Loucy (cell line): ENCODE results near the gene CENPB.

Experiments used
- CTCF ChIP-seq: fragments of 200-600 bp; sonication (generic); conservative IDR thresholded peaks from 2 replicates; pipeline ENCODE4 v1.5.1; 2014; ENCODE audit warnings: mild to moderate bottlenecking, antibody characterized with exemption, low read length
- EZH2phosphoT487 ChIP-seq: fragments of 200-600 bp; IDR thresholded peaks from 2 replicates; pipeline ENCODE4 v1.6.1; 2018; ENCODE audit warnings: antibody characterized with exemption, mild to moderate bottlenecking, moderate library complexity, borderline replicate concordance

GRCh38 chr20:3826420-3826819, 39.9 kb upstream of the CENPB start:
- no peak for TF ChIP-seq CTCF
- TF ChIP-seq EZH2phosphoT487: no peak
